Measurements from ENCODE around the gene TEX36.
A peak's percentile ranks its signal among the peaks of the same experiment; 100 is the strongest.
"Not testable (repeated sequence)": the region's sequence is repeated elsewhere in the genome, so short reads cannot be mapped to it uniquely, and the experiment has no call there.

Gene TEX36

GRCh38 chr10:125683063-125683462 is at the start of gene TEX36:
Gene TEX36, minus strand, starts transcription at chr10:125683163. Its CDS starts 174 bp downstream, at chr10:125682989.
- no peak for DNase-seq

GRCh38 chr10:125727436-125727835 is 44.5 kb upstream of the TEX36 start:
- no peak for DNase-seq

GRCh38 chr10:125726914-125727313 is 44.0 kb upstream of the TEX36 start:
- no peak for DNase-seq

GRCh38 chr10:125722811-125723210 is 39.8 kb upstream of the TEX36 start:
- DNase-seq = no peak

DNA sequence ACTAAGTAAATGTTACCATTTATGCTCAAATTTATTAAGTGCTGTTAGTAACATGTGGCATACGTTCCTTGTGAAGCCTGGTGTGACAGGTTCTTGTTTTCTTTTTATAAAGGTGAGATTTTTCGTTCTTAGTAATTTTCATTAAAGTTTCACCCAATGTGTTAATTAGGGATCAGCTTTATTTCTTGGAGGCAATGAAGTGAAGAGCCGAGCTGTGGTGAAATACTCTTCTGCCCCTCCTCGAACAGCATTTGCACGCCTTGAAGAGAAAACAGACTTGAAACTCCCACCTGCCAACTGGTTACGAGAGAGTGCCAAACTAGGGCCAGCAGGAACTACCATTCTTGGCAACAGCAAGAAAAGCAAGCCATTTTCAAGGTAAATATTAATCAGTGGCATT is 38.1 kb upstream of the TEX36 start:
- no peak for DNase-seq

GRCh38 chr10:125720002-125720382 is 37.0 kb upstream of the TEX36 start:
- DNase-seq = no peak

GRCh38 chr10:125719173-125720001 is 36.4 kb upstream of the TEX36 start, which contains the start of gene EDRF1:
Gene EDRF1, plus strand, starts transcription at chr10:125719709. Its CDS starts 99 bp downstream, at chr10:125719808.
- peak; percentile 99 for DNase-seq

DNA sequence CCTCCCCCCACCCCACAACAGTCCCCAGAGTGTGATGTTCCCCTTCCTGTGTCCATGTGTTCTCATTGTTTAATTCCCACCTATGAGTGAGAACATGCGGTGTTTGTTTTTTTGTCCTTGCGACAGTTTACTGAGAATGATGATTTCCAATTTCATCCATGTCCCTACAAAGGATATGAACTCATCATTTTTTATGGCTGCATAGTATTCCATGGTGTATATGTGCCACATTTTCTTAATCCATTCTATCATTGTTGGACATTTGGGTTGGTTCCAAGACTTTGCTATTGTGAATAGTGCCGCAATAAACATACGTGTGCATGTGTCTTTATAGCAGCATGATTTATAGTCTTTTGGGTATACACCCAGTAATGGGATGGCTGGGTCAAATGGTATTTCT is 31.8 kb upstream of the TEX36 start:
- DNase-seq = not testable (repeated sequence)

- no peak for DNase-seq
Observed at GRCh38 chr10:125711110-125711750, 28.3 kb upstream of the TEX36 start.

DNA sequence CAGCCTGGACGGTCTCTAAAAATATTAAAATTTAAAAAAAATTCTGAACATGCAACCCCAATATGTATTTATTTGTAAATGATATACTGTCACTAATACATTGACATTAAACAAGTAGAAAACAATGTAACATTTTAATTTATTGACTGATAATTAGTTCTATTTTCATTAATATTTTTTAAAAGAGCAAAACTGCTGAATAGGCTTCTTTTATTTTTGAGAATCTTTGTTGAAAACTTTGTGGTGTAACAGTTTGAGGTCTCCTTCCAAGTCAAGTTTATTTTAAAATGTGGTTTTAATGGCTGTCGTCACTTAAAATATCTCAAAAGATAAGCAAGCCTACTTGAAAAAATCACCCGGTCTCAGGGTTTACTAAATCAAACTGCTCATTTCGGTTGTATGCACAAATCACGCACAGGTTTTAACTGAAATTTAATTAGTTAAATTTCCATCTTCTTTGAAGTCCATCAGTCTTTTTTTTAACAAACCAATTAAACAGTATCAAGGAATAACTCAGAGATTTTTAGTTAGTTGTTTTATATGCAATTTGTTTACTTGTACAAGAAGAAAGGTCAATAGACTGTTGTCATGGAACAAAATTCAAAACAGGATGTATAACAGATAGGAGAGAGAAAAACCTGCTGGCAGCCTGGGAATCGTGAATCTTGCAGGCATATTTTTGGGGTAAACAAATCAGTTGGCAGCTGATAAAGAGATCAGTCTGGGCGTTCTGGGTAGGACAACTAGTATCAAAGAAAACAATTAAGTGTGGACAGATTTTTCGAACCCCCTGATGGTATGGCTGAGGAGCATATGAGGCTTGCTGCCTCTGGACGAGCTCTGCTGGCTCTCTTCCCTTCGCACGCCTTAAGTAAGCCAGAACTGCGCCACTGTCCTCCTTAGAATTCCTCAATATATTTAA is 26.9 kb upstream of the TEX36 start:
- DNase-seq = no peak

GRCh38 chr10:125708971-125709503 is 26.1 kb upstream of the TEX36 start:
- no peak for DNase-seq

DNA sequence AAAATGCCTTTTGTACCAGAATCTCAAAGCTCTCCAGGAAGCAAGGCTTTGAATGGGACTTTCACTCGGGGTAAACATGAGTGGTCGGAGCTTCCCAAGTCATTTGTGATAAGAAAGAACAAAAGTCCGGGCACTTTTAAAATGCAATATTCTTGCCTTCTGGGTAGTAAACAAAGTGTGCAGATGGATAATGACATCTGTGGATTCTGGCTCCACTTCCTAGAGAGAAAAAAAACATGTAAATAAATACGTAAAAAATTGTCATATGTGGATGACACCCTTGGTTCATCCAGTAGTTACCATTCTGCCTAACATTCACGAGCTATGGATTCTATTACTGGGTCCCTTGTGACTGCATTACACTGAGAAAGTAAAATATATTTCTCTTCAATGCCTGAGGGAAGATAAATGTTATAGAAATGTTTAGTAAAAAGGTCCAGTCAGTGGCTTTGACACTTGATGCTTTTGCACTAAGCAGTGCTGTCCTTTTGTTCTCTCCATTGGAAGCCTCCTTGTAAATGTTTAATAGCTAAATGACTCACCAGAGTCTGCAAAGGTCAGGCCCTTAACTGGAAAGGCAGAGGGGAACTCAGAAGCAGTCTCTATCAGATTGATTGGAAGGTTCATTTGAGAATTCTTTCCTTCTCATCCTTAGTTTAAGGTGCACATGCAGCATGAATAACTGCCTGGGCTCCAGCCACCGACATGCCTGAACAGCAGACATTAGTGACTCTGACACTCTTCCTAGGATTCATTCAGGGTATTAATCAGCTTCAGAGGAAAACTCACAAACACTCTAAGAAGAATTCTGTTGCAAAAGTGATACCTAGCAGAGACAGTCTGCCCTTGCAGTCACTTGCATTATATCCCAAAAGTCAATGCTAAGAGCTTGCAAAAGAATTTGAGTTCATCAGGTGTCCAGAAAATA is 24.8 kb upstream of the TEX36 start:
- no peak for DNase-seq

GRCh38 chr10:125700355-125700911 is 17.5 kb upstream of the TEX36 start:
- no peak for DNase-seq

DNA sequence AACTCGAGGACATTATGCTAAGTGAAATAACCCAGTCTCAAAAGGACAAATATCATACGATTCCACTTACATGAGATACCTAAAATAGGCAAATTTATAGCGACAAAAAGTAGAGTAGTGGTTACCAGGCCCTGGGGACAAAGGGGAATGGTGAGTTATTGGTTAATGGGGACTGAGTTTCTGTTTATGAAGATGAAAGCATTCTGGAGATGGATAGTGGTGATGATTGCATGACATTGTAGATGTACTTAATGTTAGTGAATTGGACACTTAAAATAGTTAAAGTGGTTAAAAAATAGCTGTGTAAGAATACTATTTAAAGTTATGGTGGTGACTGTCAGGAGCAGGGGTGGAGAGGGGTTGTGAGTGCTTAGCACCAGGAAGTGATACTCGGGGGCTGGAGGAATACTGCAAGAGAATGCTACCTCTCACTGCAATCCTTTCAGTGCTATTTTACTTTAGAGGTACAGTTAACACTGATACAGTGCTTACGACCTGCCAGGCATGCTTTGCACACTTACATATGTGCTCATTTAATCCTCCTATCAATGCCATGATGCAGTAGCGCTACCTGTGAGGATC is 16.7 kb upstream of the TEX36 start:
- DNase-seq = no peak

GRCh38 chr10:125698481-125698998 is 15.6 kb upstream of the TEX36 start:
- DNase-seq = no peak

DNA sequence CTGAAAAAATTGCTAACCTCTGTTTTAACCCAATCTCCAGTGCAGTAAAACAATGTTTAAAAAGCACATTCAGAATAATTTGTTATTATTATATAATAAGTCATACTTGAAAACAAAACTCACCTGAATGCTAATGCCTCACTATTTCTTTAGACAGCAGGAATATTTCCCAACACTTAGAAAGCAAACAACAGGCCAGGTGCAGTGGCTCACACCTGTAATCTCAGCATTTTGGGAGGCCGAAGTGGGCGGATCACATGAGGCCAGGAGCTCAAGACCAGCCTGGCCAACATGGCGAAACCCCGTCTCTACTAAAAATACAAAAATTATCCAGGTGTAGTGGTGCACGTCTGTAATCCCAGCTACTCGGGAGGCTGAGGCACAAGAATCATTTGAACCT is 13.9 kb upstream of the TEX36 start:
- not testable (repeated sequence) for DNase-seq

- no peak for DNase-seq
Observed at GRCh38 chr10:125694883-125695282, 11.9 kb upstream of the TEX36 start.

DNA sequence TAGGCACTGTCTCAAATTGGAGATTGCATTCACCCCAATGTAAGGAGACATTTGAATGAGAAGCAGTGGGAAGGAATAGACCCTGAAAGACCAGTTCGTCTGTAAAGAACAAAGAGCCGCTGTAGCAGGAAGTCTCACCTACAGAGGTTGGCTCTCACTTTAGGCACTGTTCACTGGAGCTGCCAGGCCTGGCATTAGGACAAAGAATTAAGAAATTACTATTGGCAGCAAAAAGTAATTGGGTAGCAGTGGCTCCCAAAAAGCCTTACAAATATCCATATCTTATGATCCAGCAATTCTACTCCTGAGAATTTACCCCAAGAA is 10.5 kb upstream of the TEX36 start:
- DNase-seq = no peak

DNA sequence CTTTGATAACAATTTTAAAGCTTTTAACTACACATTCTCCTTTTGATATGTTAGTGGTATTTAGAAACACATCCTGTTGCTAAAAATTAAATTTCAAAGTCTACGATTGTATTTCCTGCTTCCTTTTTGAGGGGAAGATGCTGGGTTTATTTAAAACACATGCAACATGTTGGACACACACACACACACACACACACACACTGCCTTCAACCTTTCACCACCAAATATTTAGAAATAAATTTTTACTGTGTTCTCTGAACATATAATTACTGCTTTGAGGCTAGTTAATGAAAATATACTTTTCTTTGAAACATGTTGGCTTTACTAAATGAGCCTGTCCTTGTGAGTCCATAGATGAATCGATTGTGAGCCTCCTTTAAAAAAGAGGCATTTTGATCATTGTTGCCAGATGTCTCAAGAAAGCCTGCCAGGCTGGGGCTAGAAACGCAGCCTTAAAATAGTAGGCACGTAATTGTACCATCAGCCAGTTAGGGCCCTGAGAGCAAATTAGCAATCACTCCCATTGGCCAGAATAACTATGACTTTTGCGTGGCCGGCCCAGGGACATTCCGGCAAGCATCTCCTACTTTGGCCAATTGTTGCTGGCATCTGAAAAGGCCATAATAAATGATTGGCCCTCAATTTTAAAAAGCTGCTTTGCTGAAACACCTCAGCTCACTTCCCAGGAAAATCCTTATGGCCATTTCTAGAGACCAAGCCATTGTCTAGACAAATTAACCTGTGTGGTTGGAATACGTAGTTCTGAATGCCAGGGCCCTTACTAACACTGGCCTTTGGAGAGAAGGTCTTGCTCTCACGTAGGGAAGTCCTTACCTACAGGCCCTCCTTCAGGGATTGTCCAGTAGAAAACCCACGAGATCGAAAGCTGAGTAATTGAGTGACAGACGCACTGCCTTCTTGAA is 9.9 kb upstream of the TEX36 start:
- no peak for DNase-seq

DNA sequence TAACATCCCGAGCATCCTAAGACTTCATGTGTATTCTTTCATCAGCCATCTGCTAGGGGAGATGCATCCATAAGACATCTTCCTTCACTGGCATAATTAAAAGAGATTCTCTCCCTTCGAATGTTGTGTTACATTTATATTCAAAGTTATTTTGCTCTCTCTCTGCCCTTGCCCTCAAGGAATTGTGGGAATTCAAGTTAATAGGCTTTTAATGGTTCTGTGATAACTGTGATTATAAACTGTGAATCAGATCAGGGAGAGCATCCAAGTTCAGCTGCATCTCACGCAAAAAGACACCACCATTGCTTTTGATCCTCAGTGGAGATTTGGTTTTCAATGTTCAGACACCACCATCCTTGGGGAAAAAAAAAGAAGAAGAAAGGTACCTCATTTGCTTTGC is 9.2 kb upstream of the TEX36 start:
- no peak for DNase-seq
